ENCODE data around the gene TEX101.
"Not testable (repeated sequence)": the region's sequence is repeated elsewhere in the genome, so short reads cannot be mapped to it uniquely, and the experiment has no call there.

Gene TEX101, protein sequence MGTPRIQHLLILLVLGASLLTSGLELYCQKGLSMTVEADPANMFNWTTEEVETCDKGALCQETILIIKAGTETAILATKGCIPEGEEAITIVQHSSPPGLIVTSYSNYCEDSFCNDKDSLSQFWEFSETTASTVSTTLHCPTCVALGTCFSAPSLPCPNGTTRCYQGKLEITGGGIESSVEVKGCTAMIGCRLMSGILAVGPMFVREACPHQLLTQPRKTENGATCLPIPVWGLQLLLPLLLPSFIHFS

DNA sequence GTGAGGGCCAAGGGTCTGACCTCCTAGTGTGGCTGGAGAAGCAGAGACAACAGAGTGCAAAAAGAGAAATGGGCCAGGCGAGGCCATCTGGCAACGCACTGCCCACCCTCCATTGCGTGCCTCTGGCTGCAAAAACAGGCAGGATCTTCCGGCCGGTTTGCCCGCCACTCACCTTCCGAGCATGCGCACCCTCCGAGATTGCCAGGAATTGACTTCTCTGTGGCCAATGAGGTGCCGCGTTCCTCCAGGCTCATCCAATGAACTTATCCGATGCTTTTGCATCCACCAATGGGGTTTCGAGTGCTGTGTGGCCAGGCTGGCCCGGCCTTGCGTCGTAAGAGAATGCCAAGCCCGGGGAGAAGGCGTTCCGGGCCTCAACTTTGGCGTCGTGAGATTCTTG is at the start of gene TEX101:
TSS of gene TEX101 (plus strand) at position 337 of the 400 bp plus-strand sequence. CDS start 1,030 bp downstream, outside the sequence.
- DNase-seq = no peak

DNA sequence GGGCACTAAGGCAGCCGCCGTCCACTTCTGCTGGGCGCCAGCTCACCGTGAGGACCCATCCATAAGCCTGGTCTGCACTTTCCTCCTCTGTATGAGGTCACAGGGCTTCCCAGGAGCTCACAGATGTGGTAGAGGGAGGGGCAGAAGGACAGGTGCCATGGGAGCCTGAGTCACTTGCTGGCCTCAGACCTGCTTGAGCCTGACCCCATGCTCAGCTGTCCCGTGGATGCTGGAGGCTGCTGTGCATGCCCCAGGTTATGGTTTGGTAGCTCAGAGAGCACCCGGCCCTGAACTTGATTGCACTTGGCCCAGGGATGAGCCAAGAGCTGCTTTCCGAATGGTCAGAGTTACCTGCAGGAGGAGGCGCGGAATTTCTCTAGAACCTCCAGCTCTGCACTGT is 49.0 kb upstream of the TEX101 start:
- not testable (repeated sequence) for DNase-seq

DNA sequence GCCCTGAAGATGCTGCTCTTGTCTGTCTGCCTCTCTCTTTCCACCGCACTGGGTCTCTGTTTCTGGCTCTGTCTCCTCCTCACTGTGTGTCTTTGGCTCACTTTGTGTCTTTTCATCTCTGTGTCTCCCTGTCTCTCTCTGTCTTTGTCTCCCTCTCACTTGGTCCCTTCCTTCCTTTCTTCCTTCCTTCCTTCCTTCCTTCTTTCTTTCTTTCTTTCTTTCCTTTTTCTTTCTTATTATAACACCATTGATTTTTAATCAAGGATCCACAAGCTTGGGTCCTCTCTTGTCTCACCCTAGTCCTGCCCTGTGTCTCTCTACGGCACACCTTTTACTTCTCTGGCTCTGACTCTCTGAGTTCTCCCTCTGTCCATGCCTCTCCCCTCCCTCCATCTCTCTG is 46.9 kb upstream of the TEX101 start:
- no peak for DNase-seq

DNA sequence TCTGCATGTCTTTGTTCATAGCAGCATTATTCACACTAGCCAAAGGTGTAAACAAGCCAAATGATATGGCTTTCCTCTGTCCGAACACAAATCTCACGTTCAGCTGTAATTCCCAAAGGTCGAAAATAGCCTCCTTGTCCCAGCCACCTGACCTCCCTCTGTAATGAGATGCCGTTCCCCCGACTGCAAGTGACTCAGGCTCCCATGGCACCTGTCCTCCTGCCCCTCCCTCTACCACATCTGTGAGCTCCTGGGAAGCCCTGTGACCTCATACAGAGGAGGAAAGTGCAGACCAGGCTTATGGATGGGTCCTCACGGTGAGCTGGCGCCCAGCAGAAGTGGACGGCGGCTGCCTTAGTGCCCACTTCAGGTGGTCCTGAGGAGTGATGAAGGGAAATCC is 45.8 kb upstream of the TEX101 start:
- not testable (repeated sequence) for DNase-seq

DNA sequence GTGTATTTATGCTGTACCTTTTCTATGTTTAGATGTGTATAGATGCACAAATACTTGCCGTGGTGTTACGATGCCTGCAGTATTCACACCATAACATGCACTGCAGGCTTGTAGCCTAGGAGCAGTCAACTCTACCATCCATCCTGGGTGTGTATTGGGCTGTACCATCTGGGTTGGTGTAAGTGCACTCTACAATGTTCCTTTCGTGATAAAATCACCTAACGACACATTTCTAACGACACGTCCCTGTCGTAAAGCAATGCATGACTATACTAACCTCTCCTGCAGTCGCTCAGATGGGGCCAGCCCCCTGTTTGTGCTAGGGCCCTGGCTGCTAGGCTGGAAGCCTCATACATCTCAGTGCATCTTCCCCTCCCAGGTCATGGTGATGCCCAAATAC is 42.8 kb upstream of the TEX101 start:
- no peak for DNase-seq

DNA sequence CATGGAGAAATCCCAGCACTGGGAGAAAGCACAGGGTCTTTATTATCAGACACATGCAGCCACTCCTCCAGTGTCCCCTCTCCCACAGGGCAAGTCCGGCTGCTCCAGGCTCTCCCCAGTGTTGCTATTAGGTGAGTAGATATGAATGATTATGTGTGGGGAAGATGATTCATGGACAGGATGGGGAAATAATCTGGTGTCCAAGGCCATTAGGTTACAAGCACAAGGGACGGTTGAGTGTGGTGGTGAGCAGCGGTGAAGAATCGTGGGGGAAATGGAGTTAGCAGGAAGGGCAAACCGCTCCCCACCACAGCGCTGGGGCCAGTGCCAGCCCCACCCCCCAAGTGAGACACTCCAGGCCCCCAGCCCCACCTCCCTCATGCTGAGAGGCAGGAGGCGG is 42.2 kb upstream of the TEX101 start:
- peak; percentile 43 for DNase-seq

DNA sequence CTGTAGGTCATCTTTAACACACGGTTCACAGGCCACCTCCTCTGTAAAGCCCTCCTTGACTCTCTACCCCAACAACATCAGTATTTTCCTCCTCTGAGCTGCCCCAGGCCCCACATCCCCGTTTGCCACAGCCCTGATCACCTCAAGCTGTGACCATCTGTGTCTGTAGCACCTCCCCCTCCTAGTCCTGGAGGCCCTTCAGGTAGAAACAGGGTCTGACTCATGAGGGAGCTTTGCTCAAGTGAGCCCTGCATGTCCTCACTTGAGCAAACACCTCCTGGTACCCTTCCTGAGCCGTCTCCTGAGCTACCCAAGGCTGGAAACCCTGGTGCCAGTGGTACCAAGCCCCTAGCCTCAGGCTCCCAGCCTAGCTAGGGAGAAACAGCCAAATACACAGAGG is 37.1 kb upstream of the TEX101 start:
- not testable (repeated sequence) for DNase-seq

DNA sequence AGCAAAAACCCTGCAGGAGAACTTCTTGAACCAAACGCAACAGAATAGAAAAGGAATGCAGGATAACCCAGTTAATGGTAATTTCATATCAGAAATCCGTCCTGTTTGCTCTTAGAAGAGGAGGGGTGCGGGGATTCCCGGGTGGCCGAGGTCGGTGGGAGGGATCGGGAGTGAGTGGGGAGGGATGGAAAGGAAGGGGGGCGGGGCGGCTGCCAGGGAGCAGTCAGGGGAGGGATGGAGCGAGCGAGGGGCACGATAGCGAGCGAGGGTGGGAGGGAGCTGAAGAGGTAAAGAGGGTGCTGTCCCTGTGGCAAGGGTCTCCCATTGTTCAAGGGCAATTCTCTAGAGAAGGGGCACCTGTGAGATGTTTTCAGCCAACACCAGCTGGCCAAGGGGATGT is 34.7 kb upstream of the TEX101 start:
- DNase-seq = no peak

DNA sequence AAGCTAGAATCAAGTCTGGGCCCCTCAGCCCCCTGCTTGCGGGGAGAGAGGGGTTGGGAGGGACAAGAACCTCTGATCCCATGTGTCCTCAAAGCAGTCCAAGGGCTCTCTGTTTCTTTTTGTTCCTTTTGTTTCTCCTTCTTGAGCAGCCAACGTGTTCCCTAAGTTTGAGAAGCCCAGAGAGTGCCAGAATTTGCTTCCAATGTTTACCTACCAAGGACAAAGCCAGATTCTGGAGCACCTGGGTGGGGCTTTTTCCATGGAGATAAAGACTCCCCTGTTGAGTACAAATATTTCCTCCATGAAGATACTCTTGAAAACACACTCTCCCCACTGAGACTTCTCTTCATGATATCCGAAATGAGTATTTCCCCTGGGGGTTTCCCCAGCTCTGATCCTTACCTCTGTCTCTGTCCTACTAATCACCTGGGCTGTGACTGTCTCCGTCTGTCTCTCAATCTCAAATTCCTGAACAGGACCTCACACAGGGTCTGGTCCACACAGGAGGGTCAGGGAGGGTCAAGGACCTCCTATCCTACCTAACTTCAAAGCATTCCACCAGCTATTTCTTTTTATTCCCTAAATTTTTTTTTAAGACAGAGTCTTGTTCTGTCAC is 33.8 kb upstream of the TEX101 start:
- no peak for DNase-seq

DNA sequence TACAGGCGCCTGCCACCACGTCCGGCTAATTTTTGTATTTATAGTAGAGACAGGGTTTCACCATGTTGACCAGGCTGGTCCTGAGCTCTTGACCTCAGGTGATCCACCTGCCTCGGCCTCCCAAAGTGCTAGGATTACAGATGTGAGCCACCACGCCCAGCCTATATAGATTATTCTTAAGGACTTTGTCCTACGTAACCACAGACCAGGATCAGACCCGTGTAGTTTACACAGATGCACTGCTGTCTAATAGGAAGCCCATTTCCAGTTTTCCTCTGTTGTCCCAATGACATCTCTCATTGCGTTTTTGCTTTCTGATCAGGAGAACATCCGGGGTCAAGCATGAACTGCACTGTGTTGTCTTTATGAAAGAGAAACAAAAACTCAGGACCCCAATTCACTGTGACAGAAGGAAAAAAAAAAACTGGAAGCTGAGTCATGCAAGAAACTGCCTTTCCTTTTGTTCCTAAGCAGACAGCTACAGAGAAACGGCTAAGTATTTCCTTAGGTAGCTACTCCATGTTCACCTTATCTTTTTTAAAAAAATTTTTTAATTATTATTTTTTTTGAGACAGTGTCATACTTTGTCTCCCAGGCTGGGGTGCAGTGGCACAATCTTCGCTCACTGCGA is 32.0 kb upstream of the TEX101 start:
- DNase-seq = peak; percentile 30

DNA sequence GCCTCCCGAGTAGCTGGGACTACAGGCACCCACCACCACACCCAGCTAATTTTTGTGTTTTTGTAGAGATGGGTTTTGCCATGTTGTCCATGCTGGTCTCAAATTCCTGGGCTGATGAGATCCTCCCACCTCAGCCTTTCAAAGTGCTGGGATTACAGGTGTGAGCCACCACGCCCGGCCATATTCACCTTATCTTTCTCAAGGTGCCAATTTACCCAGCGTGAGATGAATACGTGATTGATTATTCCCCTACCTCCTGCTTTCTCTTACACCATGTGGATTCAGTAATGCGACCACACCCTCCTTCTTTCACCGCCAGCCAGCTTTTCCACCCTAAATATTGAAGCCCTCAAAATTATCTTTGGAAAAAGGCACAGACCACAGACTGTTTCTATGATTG is 31.4 kb upstream of the TEX101 start:
- not testable (repeated sequence) for DNase-seq

DNA sequence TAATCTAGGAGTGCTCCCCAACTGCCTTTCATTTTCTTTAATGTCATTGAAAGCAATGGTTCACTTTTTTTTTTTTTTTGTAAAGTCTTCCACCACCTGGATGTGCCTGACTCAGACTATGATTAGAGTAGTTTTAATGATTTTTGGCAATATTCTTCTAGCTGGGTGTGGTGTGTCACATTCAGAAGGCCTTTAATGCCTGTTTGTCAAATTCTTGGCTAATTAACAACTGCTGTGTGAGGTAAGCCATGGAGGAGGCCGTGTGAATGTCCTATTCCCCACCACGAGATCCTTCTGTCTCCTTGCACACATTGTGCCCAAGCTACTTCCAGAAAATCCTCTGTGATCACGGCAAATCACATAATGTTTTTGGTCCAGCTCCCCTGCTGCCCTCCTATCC is 30.9 kb upstream of the TEX101 start:
- not testable (repeated sequence) for DNase-seq

DNA sequence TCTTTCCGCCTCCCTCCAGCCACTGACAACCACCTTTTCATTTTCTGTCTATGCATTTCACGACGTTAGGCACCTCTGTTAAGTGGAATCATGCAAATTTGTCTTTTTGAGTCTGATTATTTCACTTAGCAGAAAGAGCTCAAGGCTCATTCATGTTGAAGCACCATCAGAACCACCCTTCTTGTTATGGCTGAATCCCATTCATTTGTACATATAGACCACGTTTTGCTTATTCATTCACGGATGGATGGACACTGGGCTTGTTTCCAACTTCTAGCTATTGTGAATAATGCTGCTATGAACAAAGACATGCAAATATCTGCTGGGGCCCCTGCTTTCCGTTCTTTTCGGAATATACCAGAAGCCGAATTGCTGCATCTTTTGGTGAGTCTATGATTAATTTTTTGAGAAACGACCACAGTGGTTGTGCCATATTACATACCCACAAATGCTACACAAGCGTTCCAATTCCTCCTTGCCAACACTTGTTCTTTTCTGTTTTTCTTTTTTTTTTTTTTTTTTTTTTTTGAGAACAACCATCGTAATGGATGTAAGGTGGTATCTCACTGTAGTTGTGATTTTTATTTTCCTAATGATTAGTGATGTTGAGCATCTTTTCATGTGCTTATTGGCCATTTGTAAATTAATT is 23.7 kb upstream of the TEX101 start:
- DNase-seq = not testable (repeated sequence)

DNA sequence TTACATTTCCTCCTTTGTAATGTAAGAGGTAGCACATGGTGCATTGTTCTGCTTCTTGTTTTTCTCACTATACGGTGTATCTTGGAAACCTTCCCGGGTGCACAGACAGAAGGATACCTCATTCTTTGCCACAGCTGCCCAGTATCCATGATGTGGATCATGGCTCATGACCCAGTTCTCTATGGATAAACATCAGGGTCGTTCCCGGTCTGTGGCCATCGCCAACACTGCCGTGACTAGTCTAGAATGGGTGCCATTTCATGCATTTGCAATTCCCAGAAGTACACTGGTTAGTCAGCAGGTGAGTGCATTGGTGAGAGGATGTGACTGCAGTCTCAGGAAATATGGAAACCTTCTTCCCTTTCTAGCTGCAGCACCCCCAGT is 23.1 kb upstream of the TEX101 start:
- not testable (repeated sequence) for DNase-seq

DNA sequence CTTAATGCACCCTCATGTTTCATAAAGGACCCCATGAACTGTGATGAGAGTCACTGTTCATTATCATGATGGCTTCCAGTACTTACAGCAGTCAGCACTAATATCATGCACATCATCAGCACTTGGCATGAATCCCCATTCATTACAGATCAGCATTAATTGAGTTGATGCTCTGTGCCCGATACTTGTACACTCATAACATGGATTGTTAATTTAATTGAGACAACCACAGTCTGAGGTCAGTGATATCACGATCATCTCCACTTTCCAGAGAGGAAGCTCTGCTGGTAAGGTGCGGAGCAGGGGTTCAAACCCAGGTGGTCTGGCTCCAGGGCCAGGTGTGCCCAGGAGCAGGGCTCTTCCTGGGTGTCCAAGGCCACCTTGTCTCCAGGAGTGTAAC is 21.2 kb upstream of the TEX101 start:
- not testable (repeated sequence) for DNase-seq

DNA sequence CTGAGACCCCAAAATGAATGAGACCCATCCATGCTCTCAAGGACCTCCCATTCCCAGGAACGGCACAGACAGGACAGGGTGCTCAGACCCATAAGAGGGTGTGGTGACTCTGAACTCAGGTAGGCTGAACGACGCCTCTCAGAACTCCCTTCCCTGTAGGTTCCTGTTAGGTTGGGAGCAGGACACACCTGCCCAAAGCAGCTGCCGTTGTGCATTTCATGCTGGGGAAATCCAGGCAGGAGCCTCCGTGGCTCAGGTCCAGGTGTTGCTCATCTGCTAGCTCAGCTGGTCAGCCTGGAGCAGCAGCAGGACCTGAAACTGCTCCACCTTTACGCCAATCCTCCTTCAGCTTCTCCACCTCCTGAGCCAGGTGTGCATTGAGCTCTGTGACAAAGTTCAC is 19.1 kb upstream of the TEX101 start:
- DNase-seq = no peak

DNA sequence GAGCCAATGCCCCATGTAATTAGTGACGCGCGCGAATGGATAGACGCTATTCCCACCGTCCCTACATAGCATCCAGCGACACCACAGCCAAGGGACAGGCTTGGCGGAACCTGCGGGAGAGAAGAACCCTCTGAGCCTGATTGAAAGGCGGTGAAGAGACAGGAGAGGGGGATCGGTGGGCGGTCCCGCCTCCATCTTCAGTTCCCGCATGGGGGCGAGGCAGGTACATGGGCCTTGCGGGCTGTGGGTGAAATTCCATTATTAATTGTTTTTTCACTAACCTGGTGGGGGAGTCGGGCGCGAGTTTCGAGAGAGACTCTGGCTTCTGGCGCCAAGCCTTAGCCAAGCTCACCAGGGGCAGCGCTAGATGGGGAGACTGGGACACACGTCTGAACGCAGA is 8.4 kb upstream of the TEX101 start:
- DNase-seq = no peak

DNA sequence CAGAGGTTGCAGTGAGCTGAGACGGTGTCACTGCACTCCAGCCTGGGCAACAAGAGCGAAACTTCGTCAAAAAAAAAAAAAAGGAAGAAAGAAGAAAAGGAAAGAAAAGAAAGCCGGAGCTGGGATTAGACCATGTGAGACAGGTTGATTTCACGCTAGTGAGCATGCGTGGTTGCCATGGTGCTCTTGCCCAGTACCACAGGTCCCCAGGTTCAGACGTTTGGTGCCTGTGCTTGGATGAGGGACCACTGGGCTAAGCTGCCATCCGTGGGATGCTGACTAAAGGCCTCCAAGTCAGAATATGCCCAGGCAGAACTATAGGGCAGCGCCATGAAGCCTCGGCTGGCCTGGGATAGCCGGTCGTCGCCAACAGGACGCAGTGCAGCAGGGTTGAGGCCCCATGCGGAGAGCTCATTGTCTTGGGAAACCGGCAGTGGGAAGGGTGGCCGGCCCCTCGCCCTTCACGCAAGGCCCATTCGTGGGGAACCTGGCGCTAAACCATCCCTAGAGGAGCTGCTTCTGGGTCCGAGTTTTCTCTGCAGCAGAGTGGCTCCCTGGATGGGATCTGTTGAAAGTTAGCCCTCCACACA is 7.2 kb upstream of the TEX101 start:
- no peak for DNase-seq

DNA sequence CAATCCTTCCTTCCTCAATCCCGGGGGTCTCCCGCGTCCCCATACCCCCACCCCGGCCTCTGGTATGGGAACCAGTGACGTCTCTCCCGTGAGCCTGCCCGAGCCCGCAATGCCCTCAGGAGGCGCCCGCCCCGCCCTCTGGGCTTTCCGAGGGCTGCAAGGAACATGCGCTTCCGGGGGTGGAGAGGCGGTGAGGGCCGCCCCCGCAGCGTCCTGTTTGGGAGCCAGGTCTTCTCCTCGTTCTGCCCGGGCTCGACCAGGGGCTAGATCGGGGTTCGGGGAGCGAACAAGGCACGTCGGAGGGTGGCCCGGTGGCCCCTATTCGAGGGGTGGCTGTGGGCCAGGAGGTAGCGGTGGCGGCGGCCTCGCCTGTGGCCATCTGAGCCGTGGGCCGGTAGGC is 6.6 kb upstream of the TEX101 start:
- DNase-seq = no peak

DNA sequence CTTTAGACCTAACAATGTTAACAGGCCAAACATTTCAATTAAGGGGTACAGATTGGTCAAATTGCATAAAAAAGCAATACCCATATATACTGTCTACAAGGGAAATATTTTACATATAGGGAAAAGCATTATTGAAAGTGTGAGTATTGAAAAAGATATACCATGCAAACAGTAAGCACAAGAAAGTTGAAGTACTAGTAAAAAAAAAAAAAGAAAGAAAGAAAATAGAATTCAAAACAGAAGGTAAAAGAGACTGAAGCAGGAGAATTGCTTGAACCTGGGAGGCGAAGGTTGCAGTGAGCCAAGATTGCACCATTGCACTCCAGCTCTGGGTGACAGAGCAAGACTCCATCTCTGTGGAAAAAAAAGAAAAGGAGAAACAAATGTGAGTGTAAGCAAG is 5.3 kb upstream of the TEX101 start:
- DNase-seq = no peak

DNA sequence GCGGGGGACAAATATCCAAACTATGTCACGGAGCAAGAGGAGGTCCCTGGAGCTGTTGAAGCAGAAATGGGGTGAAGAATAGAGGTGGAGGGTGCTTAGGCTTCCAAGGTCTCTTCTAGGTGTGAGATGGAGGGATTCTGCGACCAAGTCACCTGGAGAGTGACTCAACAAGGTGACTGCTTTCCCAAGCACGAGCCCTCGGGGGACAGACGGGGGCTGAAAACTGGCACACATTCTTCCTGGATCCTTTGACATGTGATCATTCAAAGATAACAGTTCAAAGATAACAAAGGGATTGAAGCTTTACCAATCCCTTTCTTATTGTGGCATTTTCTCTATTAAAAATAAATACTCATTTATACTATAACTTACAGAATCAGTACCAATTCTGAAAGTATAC is 2.2 kb upstream of the TEX101 start:
- no peak for DNase-seq

DNA sequence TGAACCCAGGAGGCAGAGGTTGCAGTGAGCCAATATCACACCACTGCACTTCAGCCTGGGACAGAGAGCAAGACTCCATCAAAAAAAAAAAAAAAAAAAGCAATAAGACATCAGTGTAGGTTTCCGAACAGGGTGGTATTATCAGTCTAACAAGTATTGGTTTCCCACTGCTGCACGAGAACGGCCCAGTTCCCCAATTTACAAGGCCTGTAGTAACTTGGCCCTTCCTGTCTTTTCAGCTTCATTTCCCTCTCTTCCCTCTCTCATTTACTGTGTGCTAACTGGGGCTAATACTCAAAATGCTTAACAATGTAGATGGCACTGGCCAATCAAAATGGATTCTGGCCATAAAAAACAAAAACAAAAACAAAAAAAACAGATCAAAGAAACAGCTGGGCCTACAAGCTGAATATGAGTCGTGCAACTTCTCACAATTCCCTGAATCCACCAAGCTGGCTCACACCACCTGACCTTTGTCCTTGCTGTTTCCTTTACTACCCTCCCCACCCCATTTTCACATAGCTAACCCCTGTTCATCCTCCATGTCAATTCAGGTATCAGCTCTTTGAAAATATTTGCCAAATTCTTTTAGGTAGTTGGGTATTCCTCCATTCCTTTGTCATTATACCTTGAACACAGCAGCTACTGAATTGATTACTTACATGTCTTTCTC is 2.4 kb downstream of the TEX101 start:
- DNase-seq = peak; percentile 23

DNA sequence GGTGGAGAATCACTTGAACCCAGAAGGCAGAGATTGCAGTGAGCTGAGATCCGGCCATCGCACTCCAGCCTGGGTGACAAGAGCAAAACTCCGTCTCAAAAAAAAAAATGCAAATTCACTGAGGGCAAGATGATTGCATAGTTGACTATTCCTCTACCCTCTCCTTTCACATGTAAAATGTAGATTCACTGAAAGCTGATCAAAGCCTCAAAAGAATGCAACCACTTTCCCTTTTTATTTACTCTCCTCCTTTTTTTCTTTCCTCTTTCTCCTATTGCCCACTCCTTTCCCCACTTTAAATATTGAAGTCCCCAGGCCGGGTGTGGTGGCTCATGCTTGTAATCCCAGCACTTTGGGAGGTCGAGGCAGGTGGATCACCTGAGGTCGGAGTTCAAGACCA is 6.3 kb downstream of the TEX101 start:
- no peak for DNase-seq

Data from hematopoietic multipotent progenitor cell treated with erythropoietin and hydrocortisone succinate and interleukin-3 and kit ligand, for 4 days (in vitro differentiated cells).